ENCODE results near the gene PTGDS. TPM values are rescaled to one million over a fixed set of nuclear protein-coding genes. Genes with fewer than 3 reads are reported as not detected.

PTGDS gene
- total and polyA plus RNA-seq, 2 donors (not counting 1 experiment from before 2014, with no cell fraction given), result 0.13 TPM; not detected in 1

GRCh38 chr9:136958473-136958872, 18.8 kb upstream of the PTGDS start:
- no peaks in the 10 kb centered on the region for H3K4me1 ChIP-seq (ENCODE audit: control insufficient read depth in 2 of 2, insufficient read depth in 2 of 2, low read length in 2 of 2)
- Mint-ChIP-seq H3K4me3 (no peak overlapping the region), H3K9me3 (ENCODE audit: insufficient read depth) (no peaks in the 10 kb centered on the region), H3K4me1 (no peaks in the 10 kb centered on the region), H3K27me3 (no peaks in the 10 kb centered on the region), H3K27ac (no peak overlapping the region)
- no peaks in the 10 kb centered on the region for H3K36me3 ChIP-seq (replicated peaks in 1 of 2; ENCODE audit: control extremely low read depth in 1 of 2, control insufficient read depth in 1 of 2, extremely low read depth in 1 of 2, insufficient read depth in 2 of 2, low read length in 1 of 2)
- H3K27ac ChIP-seq (ENCODE audit: low read length in 2 of 2), result no peak overlapping the region
- ChIA-PET POLR2A (no interaction called here), CTCF (no interaction called here)
- WGBS (ENCODE audit: insufficient coverage), result 97% methylated on average over 7 of the region's 7 CpGs
- H3K4me2 ChIP-seq (replicated peaks; ENCODE audit: low read depth, low read length, poor library complexity, severe bottlenecking), result no peak overlapping the region
- no peak overlapping the region for H3K4me3 ChIP-seq (ENCODE audit: control extremely low read depth in 1 of 5, extremely low read depth in 1 of 5, insufficient read depth in 1 of 5, low read depth in 2 of 5, low read length in 4 of 5)
- H3K9ac ChIP-seq (ENCODE audit: low read length), result no peak overlapping the region
- H3K27me3 ChIP-seq (replicated peaks in 1 of 4; ENCODE audit: control extremely low read depth in 1 of 4, control insufficient read depth in 3 of 4, insufficient read depth in 4 of 4, low read length in 3 of 4), result peaks cover 0 to 6% (median under 1%) of the 10 kb centered on the region in 4 experiments
- no peaks in the 10 kb centered on the region for H4K20me1 ChIP-seq (ENCODE audit: control insufficient read depth, insufficient read depth, low read length, poor library complexity, severe bottlenecking)
- TF ChIP-seq CTCF (IDR thresholded peaks at IDR 0.05), result no peak
- no peak for TF ChIP-seq EZH2 (IDR thresholded peaks at IDR 0.05; ENCODE audit: borderline replicate concordance, insufficient read depth, low read depth, low read length, poor library complexity, severe bottlenecking)
- DNase-seq, result no peak
- ATAC-seq (ENCODE audit: low read depth), result no peak
- intact Hi-C loops (cut with micrococcal nuclease), result no loop called here
- H2AFZ ChIP-seq (ENCODE audit: insufficient read depth, low read depth, low read length, poor library complexity, severe bottlenecking), result no peak overlapping the region
- H3K9me3 ChIP-seq (ENCODE audit: control extremely low read depth in 1 of 3, control insufficient read depth in 2 of 3, insufficient read depth in 1 of 3, low read length in 2 of 3), result peaks cover 0 to 2% (median 0%) of the 10 kb centered on the region in 3 donors
- H3K79me2 ChIP-seq (ENCODE audit: control insufficient read depth, insufficient read depth, low read length), result no peaks in the 10 kb centered on the region

GRCh38 chr9:136958898-136959850, 18.1 kb upstream of the PTGDS start:
- Histone ChIP-seq H3K36me3 (replicated peaks in 1 of 2; ENCODE audit: control extremely low read depth in 1 of 2, control insufficient read depth in 1 of 2, extremely low read depth in 1 of 2, insufficient read depth in 2 of 2, low read length in 1 of 2) (no peaks in the 10 kb centered on the region), H4K20me1 (ENCODE audit: control insufficient read depth, insufficient read depth, low read length, poor library complexity, severe bottlenecking) (no peaks in the 10 kb centered on the region), H2AFZ (ENCODE audit: insufficient read depth, low read depth, low read length, poor library complexity, severe bottlenecking) (no peak overlapping the region), H3K9ac (ENCODE audit: low read length) (no peak overlapping the region), H3K27me3 (replicated peaks in 1 of 4; ENCODE audit: control extremely low read depth in 1 of 4, control insufficient read depth in 3 of 4, insufficient read depth in 4 of 4, low read length in 3 of 4) (peaks cover 0 to 6% (median under 1%) of the 10 kb centered on the region in 4 experiments), H3K27ac (ENCODE audit: low read length in 2 of 2) (no peak overlapping the region), H3K4me1 (ENCODE audit: control insufficient read depth in 2 of 2, insufficient read depth in 2 of 2, low read length in 2 of 2) (no peaks in the 10 kb centered on the region), H3K4me2 (replicated peaks; ENCODE audit: low read depth, low read length, poor library complexity, severe bottlenecking) (no peak overlapping the region), H3K9me3 (ENCODE audit: control extremely low read depth in 1 of 3, control insufficient read depth in 2 of 3, insufficient read depth in 1 of 3, low read length in 2 of 3) (peaks cover 0 to 2% (median 0%) of the 10 kb centered on the region in 3 donors), H3K79me2 (ENCODE audit: control insufficient read depth, insufficient read depth, low read length) (no peaks in the 10 kb centered on the region), H3K4me3 (ENCODE audit: control extremely low read depth in 1 of 5, extremely low read depth in 1 of 5, insufficient read depth in 1 of 5, low read depth in 2 of 5, low read length in 4 of 5) (no peak overlapping the region)
- Mint-ChIP-seq H3K27ac (no peak overlapping the region), H3K27me3 (no peaks in the 10 kb centered on the region), H3K9me3 (ENCODE audit: insufficient read depth) (no peaks in the 10 kb centered on the region), H3K4me1 (no peaks in the 10 kb centered on the region), H3K4me3 (no peak overlapping the region)
- intact Hi-C loops (cut with micrococcal nuclease), result no loop called here
- POLR2A ChIA-PET, result no interaction called here
- ATAC-seq (ENCODE audit: low read depth), result no peak
- WGBS (ENCODE audit: insufficient coverage), result 93% methylated on average over 25 of the region's 28 CpGs
- no peak for DNase-seq
- TF ChIP-seq EZH2 (IDR thresholded peaks at IDR 0.05; ENCODE audit: borderline replicate concordance, insufficient read depth, low read depth, low read length, poor library complexity, severe bottlenecking), result no peak
- no peak for TF ChIP-seq CTCF (IDR thresholded peaks at IDR 0.05)
- CTCF ChIA-PET, result no interaction called here

Measured in B cell (primary cell).